BE2C (cell line): Measurements from ENCODE around the gene CACUL1.

Experiments
- DNase-seq: peaks from one replicate; pipeline ENCODE4 v3.0.0-alpha.2; 2020
- H3K27me3 ChIP-seq: fragments of 250-450 bp; sonication (Bioruptor Pico); 2 replicates; pipeline ENCODE4 v1.5.1; 2020; ENCODE audit warnings: mild to moderate bottlenecking
- H3K36me3 ChIP-seq: fragments of 250-450 bp; sonication (Bioruptor Pico); 2 replicates; pipeline ENCODE4 v1.5.1; 2020; ENCODE audit warnings: mild to moderate bottlenecking
- H3K4me1 ChIP-seq: fragments of 250-450 bp; sonication (Bioruptor Pico); 2 replicates; pipeline ENCODE4 v1.5.1; 2020
- H3K4me3 ChIP-seq: 2 replicates; pipeline ENCODE4 v1.5.1; 2011; ENCODE audit warnings: low read depth, low read length
- H3K9me3 ChIP-seq: fragments of 250-450 bp; sonication (Bioruptor Pico); 2 replicates; pipeline ENCODE4 v1.5.1; 2020
- CTCF ChIP-seq: IDR thresholded peaks from 2 replicates; pipeline ENCODE4 v1.5.1; 2012; ENCODE audit warnings: mild to moderate bottlenecking, low read depth, low read length

CACUL1 gene

GRCh38 chr10:118775478-118775877 lies 20.7 kb upstream of the CACUL1 start:
- TF ChIP-seq CTCF: no peak; the same call in 1 of the 2 replicates
- H3K27me3 ChIP-seq: no peaks in the 10 kb centered on the region
- H3K4me1 ChIP-seq: no peaks in the 10 kb centered on the region
- no peak for DNase-seq
- H3K9me3 ChIP-seq: no peaks in the 10 kb centered on the region
- no peaks in the 10 kb centered on the region for H3K36me3 ChIP-seq
- H3K4me3 ChIP-seq: no peak overlapping the region

- Histone ChIP-seq H3K36me3 (no peaks in the 10 kb centered on the region), H3K4me3 (no peak overlapping the region), H3K4me1 (peaks cover 4% of the 10 kb centered on the region), H3K9me3 (no peaks in the 10 kb centered on the region), H3K27me3 (no peaks in the 10 kb centered on the region)
- no peak for DNase-seq
- no peak for TF ChIP-seq CTCF
Measured at GRCh38 chr10:118773041-118773440, 18.3 kb upstream of the CACUL1 start.

- no peaks in the 10 kb centered on the region for H3K27me3 ChIP-seq
- no peak for TF ChIP-seq CTCF
- H3K4me3 ChIP-seq: no peak overlapping the region
- H3K9me3 ChIP-seq: no peaks in the 10 kb centered on the region
- peaks cover 6% of the 10 kb centered on the region for H3K4me1 ChIP-seq
- no peaks in the 10 kb centered on the region for H3K36me3 ChIP-seq
- no peak for DNase-seq
Measured at GRCh38 chr10:118771976-118772375, 17.2 kb upstream of the CACUL1 start.

- no peak for DNase-seq
- Histone ChIP-seq H3K27me3 (no peaks in the 10 kb centered on the region), H3K4me1 (peaks cover 6% of the 10 kb centered on the region), H3K9me3 (no peaks in the 10 kb centered on the region), H3K4me3 (no peak overlapping the region), H3K36me3 (no peaks in the 10 kb centered on the region)
- no peak for TF ChIP-seq CTCF
Measured at GRCh38 chr10:118769898-118770600, 15.3 kb upstream of the CACUL1 start.

- DNase-seq: peak; percentile 20
- Histone ChIP-seq H3K27me3 (no peaks in the 10 kb centered on the region), H3K36me3 (no peaks in the 10 kb centered on the region), H3K9me3 (no peaks in the 10 kb centered on the region), H3K4me1 (peaks cover 6% of the 10 kb centered on the region), H3K4me3 (no peak overlapping the region)
- TF ChIP-seq CTCF: no peak
Measured at GRCh38 chr10:118768041-118768919, 13.5 kb upstream of the CACUL1 start.
